Activated CD4-positive, alpha-beta T cell treated with anti-CD3 and anti-CD28 coated beads, Interleukin-2, amount 10 ng/mL, durations not matched to agents 24 days and 14 days (primary cell): ENCODE data around the gene HIPK2. TPM values are rescaled to one million over a fixed set of nuclear protein-coding genes. Genes with fewer than 3 reads are reported as not detected.
"Not testable (repeated sequence)": the region's sequence is repeated elsewhere in the genome, so short reads cannot be mapped to it uniquely, and the experiment has no call there.

ENCODE experiments used
- DNase-seq: peaks from one replicate; pipeline ENCODE4 v3.0.0; 2022
- H3K27ac Mint-ChIP-seq: one replicate; pipeline ENCODE4 v1.8.0; 2022; ENCODE audit warnings: mild to moderate bottlenecking, mixed read lengths
- H3K27me3 Mint-ChIP-seq: one replicate; pipeline ENCODE4 v1.8.0; 2022; ENCODE audit warnings: mixed read lengths
- H3K36me3 Mint-ChIP-seq: one replicate; pipeline ENCODE4 v1.8.0; 2022; ENCODE audit warnings: low read depth, mild to moderate bottlenecking, mixed read lengths
- H3K4me1 Mint-ChIP-seq: one replicate; pipeline ENCODE4 v1.8.0; 2021; ENCODE audit warnings: mixed read lengths
- H3K4me3 Mint-ChIP-seq: one replicate; pipeline ENCODE4 v1.8.0; 2022; ENCODE audit warnings: mild to moderate bottlenecking, moderate library complexity, mixed read lengths
- H3K9me3 Mint-ChIP-seq: one replicate; pipeline ENCODE4 v1.8.0; 2021; ENCODE audit warnings: mixed read lengths
- intact Hi-C: fragments of 100-400 bp; cut with micrococcal nuclease; formaldehyde crosslinking; loops from one replicate; pipeline ENCODE4 v1.15.1; 2023
- total RNA-seq: library from RNA; stranded (reverse); gene quantifications from 2 replicates; pipeline ENCODE4 v1.2.3, GENCODE V29; 2022

Gene HIPK2
- total RNA-seq, 1 donor from 2014 or later = 26.1 TPM

DNA sequence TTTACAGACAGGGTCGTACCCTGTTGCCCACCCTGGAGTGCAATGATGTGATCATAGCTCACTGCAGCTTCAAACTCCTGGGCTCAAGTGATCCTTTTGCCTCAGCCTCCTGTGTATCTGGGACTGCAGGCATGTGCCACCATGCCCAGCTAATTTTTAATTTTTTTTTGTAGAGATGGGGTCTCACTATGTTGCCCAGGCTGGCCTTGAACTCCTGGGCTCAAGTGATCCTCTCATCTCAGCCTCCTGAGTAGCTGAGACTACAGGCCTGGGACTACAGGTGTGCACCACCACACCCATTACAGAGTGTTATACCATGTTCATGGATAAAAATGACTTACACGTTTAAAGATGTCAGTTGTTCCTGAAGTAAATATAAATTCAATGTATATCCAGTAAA, 166.2 kb downstream of the HIPK2 start:
- intact Hi-C loops, H3K27me3 Mint-ChIP-seq, H3K27ac Mint-ChIP-seq, H3K4me1 Mint-ChIP-seq, H3K9me3 Mint-ChIP-seq, H3K4me3 Mint-ChIP-seq, DNase-seq: not testable (repeated sequence)
- H3K36me3 Mint-ChIP-seq = peaks cover 45% of the 10 kb centered on the region

DNA sequence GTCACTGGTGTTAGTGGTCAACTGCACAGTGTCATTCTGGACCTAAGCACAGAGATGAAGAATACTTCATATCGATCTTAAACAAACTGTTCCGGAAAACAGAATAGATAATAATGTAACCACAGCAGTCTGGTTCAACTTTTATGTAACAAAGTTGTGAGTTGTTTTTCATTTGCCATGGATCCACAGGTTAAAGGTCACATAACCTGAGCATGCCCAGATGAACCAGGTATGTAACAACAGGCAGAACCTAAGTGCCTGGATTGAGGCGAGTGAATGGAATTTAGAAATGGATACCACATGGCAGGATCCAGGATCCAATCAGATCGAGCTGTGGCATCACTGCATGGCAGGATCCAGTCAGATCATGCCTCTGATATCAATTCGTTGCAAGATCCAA, 167.2 kb downstream of the HIPK2 start:
- intact Hi-C loops = no loop called here
- Mint-ChIP-seq H3K27ac (no peak overlapping the region), H3K4me1 (no peaks in the 10 kb centered on the region), H3K9me3 (no peaks in the 10 kb centered on the region), H3K4me3 (no peak overlapping the region), H3K27me3 (no peaks in the 10 kb centered on the region), H3K36me3 (peaks cover 40% of the 10 kb centered on the region)
- no peak for DNase-seq

DNA sequence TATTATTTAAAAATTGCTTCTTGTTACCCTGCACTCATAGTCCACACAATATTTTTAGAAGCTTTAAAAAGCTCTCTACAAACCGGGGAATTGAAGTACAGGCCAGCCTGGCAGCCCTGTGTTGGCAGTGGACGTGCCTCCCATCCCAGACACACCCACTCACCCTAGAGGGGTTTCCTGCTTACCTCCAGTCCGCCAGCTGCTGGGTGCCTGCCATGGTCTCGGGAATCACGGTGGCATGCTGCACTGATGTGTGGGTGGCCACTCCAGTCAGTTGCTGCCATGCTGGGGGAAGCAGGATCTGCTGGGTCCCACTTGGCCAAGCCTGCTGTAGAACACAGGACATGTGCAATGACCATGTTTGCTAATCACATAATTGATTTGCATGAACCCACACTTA, 173.9 kb downstream of the HIPK2 start:
- H3K27me3 Mint-ChIP-seq = no peaks in the 10 kb centered on the region
- intact Hi-C loops = loop anchor here (2.0 kb wide), 1 partner anchor 17 kb away; no protein-coding TSS in a partner anchor
- no peak for DNase-seq
- no peak overlapping the region for H3K4me3 Mint-ChIP-seq
- H3K36me3 Mint-ChIP-seq = peaks cover 29% of the 10 kb centered on the region
- no peaks in the 10 kb centered on the region for H3K4me1 Mint-ChIP-seq
- no peaks in the 10 kb centered on the region for H3K9me3 Mint-ChIP-seq
- H3K27ac Mint-ChIP-seq = no peak overlapping the region

DNA sequence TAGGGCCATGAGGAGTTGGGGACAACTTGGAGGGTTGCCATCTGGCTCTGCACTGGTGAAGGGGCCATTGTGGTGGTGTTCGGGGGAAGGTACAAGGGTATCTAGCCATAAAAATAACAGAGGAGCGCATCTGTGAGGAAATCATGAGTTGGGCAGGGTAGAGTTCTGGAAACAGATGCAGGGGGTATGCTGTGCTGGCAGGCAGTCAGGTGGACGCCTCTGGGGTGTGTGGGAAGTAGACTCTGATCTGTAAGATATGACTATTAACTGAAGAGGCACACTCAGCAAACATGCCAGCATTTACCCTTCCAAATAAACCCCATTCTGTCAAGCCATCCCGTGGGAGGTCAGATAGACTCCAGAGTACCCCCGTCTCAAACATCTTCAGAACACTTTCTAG, 174.5 kb downstream of the HIPK2 start:
- Mint-ChIP-seq H3K9me3 (no peaks in the 10 kb centered on the region), H3K27ac (no peak overlapping the region), H3K4me1 (no peaks in the 10 kb centered on the region), H3K4me3 (no peak overlapping the region), H3K27me3 (no peaks in the 10 kb centered on the region), H3K36me3 (peaks cover 30% of the 10 kb centered on the region)
- intact Hi-C loops = loop anchor here (2.0 kb wide), 1 partner anchor 18 kb away; no protein-coding TSS in a partner anchor
- DNase-seq = no peak

DNA sequence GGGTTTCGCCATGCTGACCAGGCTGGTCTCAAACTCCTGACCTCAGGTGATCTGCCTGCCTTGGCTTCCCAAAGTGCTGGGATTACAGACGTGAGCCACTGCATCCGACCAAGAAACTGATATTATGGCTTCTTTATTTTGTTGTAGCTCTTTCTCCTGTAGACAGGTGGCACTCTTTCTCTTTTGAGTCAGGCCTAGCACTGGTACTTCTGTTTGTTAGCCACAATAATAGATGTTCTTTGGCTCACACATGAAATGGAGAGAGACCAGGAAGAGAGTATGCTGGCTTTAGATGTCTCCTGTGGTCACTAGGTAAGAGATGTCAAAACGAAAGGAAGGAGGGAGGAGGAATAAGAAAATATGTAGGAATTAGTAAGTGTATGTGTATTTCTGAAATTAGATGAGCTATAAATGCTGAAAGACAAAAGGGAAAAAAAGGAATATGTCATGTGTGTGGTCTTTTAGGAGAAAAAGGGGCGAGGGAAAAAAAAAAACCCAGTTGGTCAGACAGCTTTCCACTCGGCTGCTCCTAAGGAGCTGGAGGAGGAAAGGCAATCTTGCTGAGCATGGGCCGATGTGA, 175.6 kb downstream of the HIPK2 start:
- Mint-ChIP-seq H3K4me1 (no peaks in the 10 kb centered on the region), H3K27me3 (no peaks in the 10 kb centered on the region), H3K4me3 (no peak overlapping the region), H3K36me3 (peaks cover 25% of the 10 kb centered on the region), H3K9me3 (no peaks in the 10 kb centered on the region), H3K27ac (no peak overlapping the region)
- intact Hi-C loops = loop anchor here (1.0 to 2.0 kb wide), 2 partner anchors 19 to 400 kb away; no protein-coding TSS in a partner anchor
- peak; percentile 73 for DNase-seq

DNA sequence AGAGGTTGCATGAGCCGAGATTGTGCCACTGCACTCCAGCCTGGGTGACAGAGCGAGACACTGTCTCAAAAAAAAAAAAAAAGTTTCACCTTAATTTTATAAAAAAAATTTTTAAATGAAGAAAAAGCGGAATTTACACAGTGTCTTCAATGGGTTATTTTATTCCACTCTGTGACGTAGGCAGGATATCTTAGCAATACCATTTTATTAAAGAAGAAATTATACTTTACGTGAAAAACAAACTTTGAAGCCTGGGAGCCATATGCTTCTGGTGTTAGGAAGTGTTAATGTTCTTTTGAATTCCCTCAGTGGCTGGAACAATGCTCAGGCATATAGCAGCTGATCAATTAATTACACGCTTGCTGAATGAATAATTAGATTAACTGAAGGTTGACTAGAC, 176.6 kb downstream of the HIPK2 start:
- Mint-ChIP-seq H3K4me1 (no peaks in the 10 kb centered on the region), H3K27ac (no peak overlapping the region), H3K4me3 (no peak overlapping the region), H3K27me3 (no peaks in the 10 kb centered on the region), H3K36me3 (peaks cover 19% of the 10 kb centered on the region), H3K9me3 (no peaks in the 10 kb centered on the region)
- intact Hi-C loops = no loop called here
- DNase-seq = no peak

DNA sequence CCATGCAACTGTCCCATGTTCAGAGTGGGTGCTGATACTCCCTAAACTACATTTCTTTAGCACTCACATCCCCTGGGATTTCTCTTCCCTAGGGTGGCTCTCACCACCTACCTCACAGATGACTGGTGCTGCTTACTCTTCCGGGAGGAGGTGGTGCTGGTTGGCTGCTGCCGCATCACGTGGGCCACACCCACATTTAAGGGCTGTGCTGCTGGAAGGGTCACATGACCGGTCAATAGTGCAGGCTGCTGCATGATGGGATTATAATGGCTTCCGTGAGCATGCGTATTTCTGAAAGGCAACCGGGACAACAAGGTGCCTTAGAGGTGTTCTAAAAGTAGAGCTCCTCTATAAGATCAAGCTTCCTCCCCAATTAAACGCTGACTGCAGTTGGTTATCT, 177.5 kb downstream of the HIPK2 start:
- Mint-ChIP-seq H3K36me3 (peaks cover 23% of the 10 kb centered on the region), H3K4me1 (no peaks in the 10 kb centered on the region), H3K4me3 (no peak overlapping the region), H3K27ac (no peak overlapping the region), H3K9me3 (no peaks in the 10 kb centered on the region), H3K27me3 (no peaks in the 10 kb centered on the region)
- no peak for DNase-seq
- intact Hi-C loops = no loop called here

DNA sequence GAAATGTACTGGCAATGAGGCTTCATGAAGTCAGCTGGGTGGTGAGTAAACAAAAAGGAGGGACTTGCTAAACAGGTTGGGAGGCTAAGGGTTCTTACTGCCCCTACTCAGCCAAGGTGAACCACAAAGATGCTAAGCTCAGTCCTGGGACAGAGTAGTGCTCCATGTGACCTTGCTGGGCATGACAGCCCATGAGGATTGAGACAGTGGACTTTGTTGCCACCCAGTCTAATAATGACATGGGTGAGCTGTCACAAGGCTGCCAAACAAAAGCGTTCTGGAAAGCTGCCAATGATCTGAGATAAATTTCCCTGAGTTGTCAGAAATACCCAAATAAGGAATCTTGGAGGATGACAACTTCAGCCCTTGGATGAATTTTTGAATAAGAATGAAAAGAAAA, 179.2 kb downstream of the HIPK2 start:
- H3K27me3 Mint-ChIP-seq = no peaks in the 10 kb centered on the region
- H3K9me3 Mint-ChIP-seq = no peaks in the 10 kb centered on the region
- intact Hi-C loops = no loop called here
- H3K4me1 Mint-ChIP-seq = no peaks in the 10 kb centered on the region
- H3K27ac Mint-ChIP-seq = no peak overlapping the region
- no peak for DNase-seq
- no peak overlapping the region for H3K4me3 Mint-ChIP-seq
- peaks cover 31% of the 10 kb centered on the region for H3K36me3 Mint-ChIP-seq

DNA sequence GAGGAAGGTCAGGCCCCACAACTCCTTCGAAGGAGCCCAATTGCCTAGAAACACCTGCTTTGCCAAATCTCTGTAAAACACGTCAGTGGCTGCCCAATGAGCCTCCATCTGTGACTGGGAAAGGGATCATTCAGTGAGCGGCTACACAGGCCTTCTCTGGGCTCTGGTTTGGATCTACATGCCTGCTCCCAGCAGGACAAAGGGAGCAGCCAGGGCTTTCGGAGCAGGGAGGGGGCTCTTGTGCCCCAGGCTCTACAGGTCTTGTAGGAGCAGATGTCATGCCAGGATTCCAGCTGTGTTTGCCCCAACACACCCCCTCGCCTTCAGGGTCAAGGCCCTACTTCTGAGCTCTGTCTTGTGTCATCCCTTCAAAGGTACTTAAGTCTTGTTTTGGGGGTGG, 180.8 kb downstream of the HIPK2 start:
- no peak overlapping the region for H3K27ac Mint-ChIP-seq
- no peak for DNase-seq
- H3K9me3 Mint-ChIP-seq = no peaks in the 10 kb centered on the region
- intact Hi-C loops = no loop called here
- peaks cover 1% of the 10 kb centered on the region for H3K4me1 Mint-ChIP-seq
- H3K27me3 Mint-ChIP-seq = no peaks in the 10 kb centered on the region
- peaks cover 35% of the 10 kb centered on the region for H3K36me3 Mint-ChIP-seq
- H3K4me3 Mint-ChIP-seq = no peak overlapping the region

DNA sequence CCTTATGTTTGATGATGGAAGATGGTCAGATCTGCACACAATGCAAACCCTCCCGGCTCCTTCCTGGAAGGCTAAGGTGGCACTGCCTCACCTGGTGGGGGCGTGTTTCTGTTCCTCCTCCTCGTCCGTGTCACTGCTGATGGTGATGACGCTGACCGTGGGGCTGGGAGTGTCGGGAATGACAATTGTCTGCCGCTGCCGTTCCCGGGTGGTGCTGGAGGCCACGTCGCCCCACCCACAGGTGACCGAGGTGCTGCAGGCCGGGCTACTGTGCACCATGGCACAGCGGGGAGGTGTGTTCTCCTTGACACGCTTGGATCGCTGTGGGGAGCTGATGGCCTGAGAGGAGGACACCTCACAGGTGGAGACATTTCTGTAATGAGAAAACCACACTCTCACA, 181.2 kb downstream of the HIPK2 start:
- Mint-ChIP-seq H3K27ac (no peak overlapping the region), H3K27me3 (no peaks in the 10 kb centered on the region), H3K4me3 (no peak overlapping the region), H3K9me3 (no peaks in the 10 kb centered on the region), H3K36me3 (peaks cover 37% of the 10 kb centered on the region), H3K4me1 (peaks cover 1% of the 10 kb centered on the region)
- intact Hi-C loops = no loop called here
- no peak for DNase-seq

DNA sequence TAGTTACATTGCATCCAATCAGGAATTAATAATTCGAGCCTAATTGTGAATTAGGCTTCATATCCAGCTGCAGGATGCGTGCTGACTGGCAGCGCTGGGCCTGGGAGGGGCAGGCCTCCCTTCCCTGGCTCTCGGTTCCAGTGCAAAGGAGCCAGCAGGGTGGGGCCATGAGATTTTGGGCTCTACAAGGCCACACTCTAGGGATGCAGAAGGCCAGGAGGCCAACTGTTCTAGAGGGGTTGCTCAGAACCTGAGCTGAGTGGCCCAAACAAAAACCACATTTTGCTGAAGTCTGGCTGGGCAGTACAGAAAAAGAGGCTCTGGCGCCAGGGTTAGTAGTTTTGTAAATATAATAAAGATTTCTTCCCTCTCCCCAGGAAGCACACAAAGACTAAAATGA, 182.0 kb downstream of the HIPK2 start:
- intact Hi-C loops = no loop called here
- Mint-ChIP-seq H3K4me3 (no peak overlapping the region), H3K27me3 (no peaks in the 10 kb centered on the region), H3K4me1 (peaks cover 1% of the 10 kb centered on the region), H3K27ac (no peak overlapping the region), H3K36me3 (peaks cover 43% of the 10 kb centered on the region), H3K9me3 (no peaks in the 10 kb centered on the region)
- DNase-seq = no peak

DNA sequence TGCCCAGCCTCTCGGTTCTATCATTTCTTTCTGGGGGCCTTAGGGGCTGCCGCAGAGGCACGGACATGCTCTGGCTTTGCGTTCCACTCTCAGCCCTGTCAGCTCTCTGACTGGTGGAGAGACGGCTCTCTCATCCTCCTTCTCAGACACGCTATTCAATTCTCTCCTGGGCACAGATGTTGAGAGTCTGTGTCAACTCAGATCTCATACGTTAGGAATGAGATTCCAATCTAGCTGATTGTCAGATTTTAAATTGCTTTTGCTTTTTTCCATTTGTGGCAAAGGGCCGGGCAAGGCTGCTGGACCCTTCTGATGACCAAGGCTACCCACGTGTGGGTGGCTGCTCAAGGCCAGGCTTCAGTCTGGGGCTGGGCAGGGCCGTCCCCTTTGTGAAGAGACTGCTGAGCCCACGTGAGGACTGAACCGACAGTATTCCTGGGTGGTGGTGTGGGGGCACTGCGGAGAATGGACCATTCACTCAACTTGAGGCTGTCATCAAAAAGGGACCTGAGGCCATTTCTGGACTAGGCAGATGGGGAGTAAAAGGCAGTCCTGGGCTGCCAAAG, 182.8 kb downstream of the HIPK2 start:
- H3K27ac Mint-ChIP-seq = no peak overlapping the region
- peaks cover 1% of the 10 kb centered on the region for H3K4me1 Mint-ChIP-seq
- no peak overlapping the region for H3K4me3 Mint-ChIP-seq
- intact Hi-C loops = no loop called here
- DNase-seq = no peak
- H3K36me3 Mint-ChIP-seq = peaks cover 39% of the 10 kb centered on the region
- H3K9me3 Mint-ChIP-seq = no peaks in the 10 kb centered on the region
- H3K27me3 Mint-ChIP-seq = no peaks in the 10 kb centered on the region

DNA sequence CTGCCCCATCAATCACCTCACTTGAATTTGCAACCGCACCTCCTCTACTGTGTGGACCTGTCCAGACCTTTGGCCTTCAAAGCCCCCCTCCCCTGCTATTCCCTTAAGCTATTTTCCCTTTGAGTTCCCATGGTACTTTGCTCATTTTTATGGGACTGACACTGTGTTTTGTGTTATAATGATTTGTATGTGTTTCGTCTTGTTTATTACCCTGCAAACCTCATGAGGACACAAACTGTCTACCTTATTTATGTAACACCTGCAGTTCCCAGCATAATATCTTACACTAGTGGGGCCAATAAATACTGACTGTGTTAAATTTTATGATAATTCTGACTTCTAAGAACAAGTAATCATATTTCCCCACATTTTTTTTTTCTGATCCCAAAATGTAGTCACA, 183.7 kb downstream of the HIPK2 start:
- peaks cover 33% of the 10 kb centered on the region for H3K36me3 Mint-ChIP-seq
- peaks cover 1% of the 10 kb centered on the region for H3K4me1 Mint-ChIP-seq
- no peaks in the 10 kb centered on the region for H3K9me3 Mint-ChIP-seq
- no peak overlapping the region for H3K27ac Mint-ChIP-seq
- no peaks in the 10 kb centered on the region for H3K27me3 Mint-ChIP-seq
- intact Hi-C loops = no loop called here
- DNase-seq = no peak
- H3K4me3 Mint-ChIP-seq = no peak overlapping the region

DNA sequence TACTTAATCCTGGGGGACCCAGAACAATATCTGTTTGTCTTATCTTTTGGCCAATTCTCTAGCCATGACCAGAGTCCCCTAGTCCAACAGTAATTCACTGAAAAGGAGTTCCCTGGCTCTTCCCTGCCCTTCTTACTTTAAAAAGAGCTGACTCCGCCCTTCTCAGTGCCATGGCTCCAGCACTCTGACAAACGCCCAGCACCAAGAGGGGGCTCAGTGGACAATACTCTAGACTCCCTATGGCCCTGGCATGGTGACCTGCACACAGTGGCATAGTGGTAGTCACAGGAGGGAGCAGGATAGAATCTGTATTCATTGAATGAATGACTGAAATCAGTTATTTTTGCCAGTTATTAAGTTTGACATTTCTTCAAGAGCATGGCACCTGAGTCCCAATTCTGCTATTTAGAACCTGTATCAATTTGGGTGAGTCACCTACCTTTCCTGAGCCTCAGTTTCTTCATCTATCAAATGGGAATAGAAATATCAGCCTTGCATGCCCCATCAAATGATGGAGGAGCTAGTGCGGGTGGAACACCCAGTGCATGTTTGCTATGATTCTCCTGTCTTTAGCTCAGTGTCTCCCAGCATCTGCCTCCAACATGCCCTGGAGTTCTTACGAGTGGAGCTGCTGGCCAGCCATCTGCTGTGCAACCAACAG, 184.9 kb downstream of the HIPK2 start:
- Mint-ChIP-seq H3K4me1 (peaks cover 4% of the 10 kb centered on the region), H3K27me3 (no peaks in the 10 kb centered on the region), H3K9me3 (no peaks in the 10 kb centered on the region), H3K4me3 (no peak overlapping the region), H3K27ac (no peak overlapping the region), H3K36me3 (peaks cover 30% of the 10 kb centered on the region)
- DNase-seq = no peak
- intact Hi-C loops = no loop called here
